NCI-H748 (cell line): ENCODE measurements around the gene LAMTOR1.
"Not testable (repeated sequence)": the region's sequence is repeated elsewhere in the genome, so short reads cannot be mapped to it uniquely, and the experiment has no call there.

Source experiments
- DNase-seq: peaks from one replicate; lab custom pipeline; 2025; ENCODE audit not compliant: unreplicated experiment; lab: John Stamatoyannopoulos, UW

Gene LAMTOR1

DNA sequence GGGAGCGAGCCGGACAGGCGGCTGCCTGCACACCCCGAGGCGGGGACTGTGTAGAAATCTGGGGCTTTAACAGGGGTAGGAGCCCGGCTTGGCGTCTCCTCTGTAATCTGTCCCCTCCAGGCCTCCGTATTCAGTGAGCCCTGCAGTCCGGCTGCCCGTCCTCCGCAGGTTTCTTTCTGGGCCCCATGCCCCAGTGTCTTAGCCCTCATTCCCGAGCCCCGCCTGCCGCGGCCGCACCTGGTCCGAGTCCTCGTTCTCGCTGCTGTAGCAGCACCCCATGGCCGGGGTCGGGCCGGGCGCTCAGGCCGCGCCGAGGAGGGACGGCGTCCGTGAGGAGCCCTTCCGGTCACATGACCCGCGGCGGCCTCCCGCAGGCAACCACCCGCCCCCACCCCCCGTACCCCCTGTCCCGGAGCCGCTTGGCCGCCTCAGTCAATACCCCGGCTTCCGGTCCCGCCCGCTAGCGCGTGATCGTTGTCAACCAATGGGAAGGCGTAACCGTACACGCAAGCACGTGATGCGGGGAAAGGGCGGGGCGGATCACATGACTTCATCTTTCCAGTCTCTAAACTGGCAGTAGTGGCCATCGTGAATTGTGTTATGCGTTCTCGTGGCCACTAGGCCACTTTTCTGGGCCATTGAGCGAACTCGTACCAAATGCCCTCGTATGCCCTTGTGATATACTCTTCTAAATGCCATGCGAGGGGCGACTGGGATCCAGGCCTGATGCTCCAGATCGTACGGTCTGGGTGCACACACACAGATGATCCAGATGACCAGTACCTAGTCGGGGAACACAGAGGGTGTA, at the start of gene LAMTOR1:
LAMTOR1 (minus strand) TSS at position 352 of the 808 bp plus-strand sequence; CDS start at position 279, 73 bp downstream.
- DNase-seq, result peak; percentile 99

DNA sequence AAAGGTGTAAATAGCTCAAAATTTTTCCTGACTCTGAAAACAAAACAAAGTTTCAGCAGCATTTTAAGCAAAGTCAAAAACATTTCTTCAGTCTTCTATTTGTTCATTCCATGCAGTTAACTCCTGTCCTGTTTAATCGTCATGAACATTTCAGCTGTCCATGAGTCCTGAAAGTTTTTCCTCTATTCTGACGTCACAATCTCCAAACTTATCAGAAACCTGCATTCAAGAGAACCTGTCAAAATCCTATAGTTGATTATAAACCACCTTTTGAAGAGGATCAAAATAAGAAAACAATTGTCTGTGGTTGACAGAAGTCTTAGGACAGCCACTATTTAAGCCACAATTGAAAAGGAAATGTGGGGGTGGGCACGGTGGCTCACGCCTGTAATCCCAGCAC, 47.8 kb upstream of the LAMTOR1 start:
- DNase-seq, result no peak

DNA sequence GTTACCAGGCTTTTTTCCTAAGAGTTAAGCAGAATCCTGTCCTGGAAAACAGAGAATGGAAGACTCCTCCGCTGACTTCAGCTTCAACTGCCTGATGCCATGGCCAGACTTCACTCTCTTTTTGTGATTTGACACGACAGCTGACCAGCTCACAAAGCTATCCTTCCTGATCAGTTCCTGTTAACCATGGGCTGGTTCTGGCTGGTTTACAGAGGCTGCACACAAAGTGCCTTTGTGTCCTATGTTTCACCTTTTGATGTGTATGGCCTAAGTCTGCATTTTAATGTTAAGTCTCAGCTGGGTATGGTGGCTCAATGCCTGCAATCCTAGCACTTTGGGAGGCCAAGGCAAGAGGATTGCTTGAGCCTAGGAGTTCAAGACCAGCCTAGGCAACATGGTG, 43.5 kb upstream of the LAMTOR1 start:
- no peak for DNase-seq

DNA sequence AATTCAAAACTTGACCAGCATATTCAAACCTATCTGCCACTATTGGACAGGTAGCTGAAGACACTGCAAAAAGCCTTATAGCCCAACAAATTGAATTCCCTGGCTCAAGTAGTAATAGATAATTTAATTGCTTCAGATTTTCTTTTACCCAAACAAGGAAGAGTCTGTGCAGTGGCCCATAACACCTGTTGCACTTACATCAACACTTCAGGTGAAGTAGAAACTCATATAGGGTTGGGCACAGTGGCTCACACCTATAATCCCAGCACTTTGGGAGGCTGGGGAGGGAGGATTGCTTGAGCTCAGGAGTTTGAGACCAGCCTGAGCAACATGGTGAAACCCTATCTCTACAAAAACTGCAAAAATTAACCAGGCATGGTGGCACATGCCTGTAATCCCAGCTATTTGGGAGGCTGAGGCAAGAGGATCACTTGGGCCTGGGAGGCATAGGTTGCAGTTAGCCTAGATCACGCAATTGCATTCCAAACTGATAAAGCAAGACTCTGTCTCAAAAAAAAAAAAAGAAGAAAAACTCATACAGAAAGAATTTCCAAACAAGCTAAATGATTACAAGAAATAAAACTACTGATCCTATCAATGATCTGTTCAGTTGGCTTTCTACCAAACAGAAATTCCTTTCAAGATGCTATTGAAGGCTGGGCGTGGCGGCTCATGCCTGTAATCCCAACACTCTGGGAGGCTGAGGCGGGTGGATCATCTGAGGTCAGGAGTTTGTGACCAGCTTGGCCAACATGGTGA, 41.9 kb upstream of the LAMTOR1 start:
- no peak for DNase-seq

DNA sequence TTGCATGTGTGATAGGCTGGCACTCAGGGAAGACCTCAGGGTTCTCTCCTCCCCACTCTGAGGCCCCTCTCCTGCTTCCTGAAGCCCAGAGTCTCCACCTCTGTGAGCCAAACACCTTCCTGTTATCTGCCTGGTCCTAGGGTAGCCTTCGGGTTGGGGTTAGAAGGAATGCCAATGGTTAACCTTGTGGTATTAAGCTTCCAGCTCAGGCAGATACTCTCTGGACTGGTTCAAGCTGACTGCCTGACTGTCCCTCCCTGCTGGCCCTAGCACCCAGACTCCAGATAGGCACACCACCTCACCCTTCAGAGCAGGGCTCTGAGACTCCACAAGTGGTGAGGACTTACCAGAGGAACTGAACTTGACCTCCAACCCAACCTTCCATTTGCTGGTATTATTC, 39.4 kb upstream of the LAMTOR1 start:
- DNase-seq, result not testable (repeated sequence)

DNA sequence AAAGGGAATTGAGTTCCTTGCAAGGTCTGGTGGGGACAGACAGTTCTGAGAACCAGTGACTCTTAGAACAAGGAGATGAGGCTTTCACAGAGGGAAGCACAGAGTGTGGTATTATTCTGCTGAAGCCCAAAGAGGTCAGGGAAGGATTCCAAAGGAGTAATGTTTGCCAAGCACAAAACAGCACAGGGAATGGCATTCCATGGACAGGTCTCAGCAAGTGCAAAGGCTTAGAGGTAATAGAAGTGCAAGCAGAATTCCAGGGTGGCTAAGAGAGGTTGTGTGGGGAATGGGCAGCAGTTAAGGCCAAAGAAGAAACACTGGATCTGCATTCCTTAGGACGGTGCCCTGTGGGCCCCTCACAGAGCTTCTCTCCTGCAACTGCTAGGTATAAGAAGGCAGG, 39.0 kb upstream of the LAMTOR1 start:
- DNase-seq, result not testable (repeated sequence)

DNA sequence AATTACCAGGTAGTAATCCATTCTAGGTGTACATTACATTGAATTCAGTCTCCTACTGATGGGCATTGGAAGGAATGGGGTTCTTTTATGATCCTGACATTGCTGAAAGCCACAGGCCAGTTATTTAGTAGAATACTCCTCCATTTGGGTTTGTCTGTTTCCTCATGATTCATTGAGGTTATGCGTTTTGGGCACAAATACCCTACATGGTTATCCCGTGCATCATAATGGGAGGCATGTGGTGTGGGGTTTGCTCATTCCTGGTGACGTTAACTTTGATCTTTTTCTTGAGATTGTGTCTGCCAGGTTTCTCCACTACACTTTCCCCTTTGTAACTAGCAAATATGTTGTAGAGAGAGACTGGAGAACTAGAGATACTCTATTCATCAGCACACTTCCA, 38.0 kb upstream of the LAMTOR1 start:
- no peak for DNase-seq

DNA sequence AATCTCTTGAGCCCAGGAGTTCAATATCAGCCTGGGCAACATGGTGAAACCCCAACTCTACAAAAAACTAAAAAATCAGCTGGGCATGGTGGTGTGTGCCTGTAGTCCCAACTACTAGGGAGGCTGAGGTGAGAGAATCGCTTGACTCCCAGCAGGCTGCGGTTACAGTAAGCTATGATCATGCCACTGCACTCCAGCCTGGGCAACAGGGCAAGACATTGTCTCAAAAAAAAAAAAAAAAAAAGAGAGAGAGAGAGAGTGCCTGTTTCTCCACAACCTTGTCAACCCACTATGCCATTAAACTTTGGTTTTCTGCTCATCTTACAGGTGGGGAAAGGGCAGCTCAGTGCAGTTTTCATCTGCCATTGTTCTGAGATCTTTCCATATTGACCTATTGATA, 37.6 kb upstream of the LAMTOR1 start:
- DNase-seq, result no peak

DNA sequence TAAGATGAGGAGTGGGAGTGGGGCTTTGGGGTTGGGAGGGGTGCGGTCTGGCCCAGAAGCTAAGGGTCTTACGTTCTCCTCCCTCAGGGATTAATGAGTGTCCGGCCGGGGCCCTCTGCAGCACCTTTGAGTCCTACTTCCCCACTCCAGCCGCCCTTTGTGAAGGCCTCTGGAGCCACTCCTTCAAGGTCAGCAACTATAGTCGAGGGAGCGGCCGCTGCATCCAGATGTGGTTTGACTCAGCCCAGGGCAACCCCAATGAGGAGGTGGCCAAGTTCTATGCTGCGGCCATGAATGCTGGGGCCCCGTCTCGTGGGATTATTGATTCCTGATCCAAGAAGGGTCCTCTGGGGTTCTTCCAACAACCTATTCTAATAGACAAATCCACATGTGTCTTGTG, 36.4 kb upstream of the LAMTOR1 start:
- no peak for DNase-seq

DNA sequence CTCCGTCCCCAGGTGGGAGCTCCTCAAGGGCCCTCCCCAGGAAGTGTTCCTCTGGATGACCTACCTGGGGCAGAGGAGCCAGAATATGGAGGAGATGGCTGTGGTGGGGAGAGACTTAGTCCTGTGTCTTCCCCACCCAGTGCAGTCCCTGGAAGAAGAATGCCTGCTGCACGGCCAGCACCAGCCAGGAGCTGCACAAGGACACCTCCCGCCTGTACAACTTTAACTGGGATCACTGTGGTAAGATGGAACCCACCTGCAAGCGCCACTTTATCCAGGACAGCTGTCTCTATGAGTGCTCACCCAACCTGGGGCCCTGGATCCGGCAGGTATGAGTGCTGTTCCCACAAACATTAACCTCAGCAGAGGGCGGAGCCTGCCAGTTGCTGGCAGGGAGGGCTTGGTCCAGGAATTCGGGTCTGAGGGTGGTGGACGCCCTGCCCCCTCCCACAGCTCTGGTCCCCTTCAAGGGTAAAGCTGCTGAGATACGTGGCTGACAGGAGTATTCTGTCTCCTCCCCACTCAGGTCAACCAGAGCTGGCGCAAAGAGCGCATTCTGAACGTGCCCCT, 35.8 kb upstream of the LAMTOR1 start:
- no peak for DNase-seq

DNA sequence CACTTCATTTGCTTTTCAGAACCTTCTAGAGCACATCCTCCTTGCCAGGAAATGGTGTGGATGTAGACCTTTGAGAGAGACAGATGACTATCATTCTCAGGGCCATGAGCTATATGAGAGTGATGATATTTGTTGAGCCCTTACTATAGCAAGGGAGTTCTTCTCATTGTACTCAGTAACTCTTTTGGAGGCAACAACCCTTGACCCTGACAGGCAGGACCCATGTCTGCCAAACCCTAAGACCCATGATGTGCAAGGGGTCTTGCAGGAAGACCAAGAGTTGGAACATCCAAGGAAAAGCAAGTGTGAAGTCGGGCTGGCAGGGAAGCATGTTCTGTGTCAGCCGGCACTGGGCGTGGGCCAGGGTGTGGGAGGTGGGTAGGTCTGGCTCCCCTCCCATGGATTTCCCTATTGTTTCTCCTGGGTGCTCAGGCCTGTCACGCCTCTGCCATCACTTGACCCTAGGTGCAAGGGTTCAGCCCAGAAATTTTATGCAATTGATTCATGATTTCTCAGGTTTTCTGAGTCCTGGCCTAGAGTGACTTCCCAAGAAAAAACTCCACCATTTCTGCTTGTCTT, 33.7 kb upstream of the LAMTOR1 start:
- DNase-seq, result no peak

DNA sequence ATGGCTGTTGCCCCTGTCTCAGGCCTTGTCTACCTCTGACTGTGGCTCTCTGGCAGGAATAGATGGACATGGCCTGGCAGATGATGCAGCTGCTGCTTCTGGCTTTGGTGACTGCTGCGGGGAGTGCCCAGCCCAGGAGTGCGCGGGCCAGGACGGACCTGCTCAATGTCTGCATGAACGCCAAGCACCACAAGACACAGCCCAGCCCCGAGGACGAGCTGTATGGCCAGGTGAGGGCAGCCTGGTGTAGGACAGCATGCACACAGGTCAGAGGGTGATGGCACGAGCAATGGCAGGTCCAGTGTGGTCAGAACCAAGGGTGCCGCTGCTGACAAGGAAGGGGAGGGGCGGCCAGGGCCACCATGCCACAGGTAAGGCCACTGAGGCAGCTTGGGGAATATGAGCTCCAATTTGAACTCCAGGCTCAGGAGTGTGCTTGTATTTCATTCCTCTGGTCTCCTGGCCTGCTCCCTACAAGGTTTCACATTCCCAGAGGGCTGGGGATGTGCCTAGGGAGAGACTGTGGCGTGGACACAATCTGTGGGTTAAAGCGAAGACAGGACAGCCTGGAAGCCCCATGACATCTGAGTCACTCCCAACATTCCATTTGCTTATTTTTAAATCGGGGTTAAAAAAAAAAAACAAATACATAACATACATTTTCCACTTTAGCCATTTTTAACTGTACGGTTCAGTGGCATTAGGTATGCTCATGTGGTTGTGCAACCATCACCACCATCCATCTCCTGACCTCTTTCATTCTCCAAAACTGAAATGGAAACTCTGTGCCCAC, 33.0 kb upstream of the LAMTOR1 start:
- no peak for DNase-seq

DNA sequence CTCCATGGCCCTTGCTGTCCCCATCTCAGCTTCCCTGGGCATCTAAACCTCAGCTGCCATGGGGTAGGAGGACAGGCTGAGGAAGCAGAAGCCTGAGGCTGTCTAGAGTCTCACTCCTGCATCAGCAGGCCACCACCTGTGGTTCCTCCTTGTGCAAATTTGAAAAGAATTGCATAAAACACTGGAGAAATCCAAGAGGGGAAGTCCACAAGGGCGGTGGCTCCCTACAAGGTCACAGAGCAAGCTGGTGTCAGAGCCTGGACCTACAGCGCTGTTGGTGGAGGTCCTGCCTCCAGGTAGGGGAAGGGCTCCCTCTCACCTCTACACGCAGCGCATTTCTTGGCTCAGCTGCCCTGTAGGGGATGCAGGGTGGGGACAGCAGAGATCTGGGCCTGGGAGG, 32.4 kb upstream of the LAMTOR1 start, which contains the start of gene FOLR3:
FOLR3 (plus strand) TSS at position 253 of the 400 bp plus-strand sequence. CDS start 228 bp downstream, outside the sequence.
- DNase-seq, result not testable (repeated sequence)

DNA sequence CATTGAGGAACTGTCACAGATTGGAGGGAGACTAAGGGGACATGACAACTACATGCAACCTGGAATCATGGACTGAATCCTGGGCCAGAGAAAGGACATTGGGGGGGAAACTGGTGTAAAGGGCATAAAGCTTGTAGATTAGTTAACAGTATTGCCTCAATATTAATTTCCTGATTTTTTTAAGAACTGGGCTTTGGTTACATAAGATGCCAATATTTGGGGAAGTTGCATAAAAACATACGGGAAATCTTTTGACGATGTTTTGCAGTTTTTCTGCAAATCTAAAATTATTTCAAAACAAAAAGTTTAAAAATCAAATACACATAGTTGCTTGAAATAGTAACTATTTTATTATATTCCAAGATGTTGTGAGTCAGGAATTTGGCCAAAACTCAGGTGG, 29.5 kb upstream of the LAMTOR1 start:
- no peak for DNase-seq

DNA sequence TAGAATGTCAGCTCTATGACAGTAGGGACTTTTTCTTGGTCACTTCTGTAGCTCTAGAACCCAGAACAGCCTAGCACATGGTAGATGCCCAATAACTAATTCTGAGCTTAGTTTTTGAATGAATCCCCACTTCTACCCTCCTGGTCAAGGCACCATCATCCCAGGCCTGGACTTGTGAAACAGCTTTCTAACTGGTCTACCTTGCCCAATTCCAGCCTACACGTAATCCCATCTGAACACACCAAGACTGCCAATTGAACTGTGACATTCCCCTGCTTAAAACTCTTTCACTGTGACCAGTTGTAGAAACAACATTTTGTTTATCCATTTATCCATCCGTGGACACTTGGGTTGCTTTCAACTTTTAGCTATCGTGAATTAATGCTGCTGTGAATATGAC, 26.3 kb upstream of the LAMTOR1 start:
- no peak for DNase-seq

DNA sequence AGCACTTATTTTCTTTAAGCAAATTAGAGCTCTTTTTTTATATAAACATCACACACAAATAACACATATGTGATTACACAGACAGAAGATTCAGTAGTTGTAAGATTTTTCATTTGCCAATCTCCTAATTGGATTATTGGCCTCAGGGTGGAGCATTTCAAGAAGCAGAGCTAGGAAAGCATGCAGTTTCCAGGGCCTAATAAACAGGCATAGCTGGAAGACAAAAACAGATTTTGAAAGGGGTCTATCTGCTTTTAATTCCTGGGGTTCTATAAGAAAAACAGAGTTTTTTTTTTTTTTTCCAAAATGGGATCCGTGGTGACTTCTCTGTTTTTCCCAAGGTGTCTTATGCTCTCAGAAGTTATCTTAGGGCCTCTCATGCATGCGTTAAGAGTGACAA, 24.8 kb upstream of the LAMTOR1 start:
- DNase-seq, result no peak

DNA sequence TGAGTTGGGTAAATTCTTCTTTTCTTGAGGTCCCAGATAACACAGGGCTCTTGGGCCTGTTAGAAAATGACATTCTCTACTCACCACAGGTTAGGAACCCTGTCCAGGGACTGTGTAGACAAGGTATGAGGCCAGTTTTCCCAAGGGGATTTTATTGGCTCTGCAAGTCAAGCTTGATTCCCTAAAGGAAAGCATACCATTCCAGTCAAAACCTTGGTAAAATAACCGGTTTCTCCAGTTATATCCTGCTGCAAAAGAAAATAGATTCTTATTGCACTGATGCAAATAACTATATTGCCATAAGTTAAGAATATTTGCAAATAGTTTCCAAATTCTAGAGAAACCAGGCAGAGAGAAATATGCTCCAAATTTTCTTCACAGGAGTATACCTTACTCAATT, 22.9 kb upstream of the LAMTOR1 start:
- DNase-seq, result no peak

DNA sequence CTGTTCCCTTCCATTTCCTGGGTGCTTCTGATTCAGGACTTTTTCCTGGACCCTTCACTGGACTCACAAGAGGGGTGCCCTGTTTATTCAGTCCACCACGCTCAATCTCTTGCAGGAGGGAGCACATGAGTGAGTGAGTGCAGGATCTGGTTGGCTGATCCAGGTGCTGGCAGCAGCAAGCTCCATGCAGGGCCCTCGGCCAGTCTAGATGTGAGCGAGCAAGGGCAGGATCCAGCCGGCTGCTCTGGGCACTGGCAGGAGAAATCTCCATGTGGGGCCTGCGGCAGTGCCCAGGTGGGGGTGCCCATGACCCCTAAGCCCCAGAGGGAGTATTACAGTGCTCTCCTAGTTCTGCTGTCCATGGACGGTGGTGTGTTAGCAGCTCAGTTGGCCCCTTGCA, 20.9 kb upstream of the LAMTOR1 start:
- DNase-seq, result no peak

DNA sequence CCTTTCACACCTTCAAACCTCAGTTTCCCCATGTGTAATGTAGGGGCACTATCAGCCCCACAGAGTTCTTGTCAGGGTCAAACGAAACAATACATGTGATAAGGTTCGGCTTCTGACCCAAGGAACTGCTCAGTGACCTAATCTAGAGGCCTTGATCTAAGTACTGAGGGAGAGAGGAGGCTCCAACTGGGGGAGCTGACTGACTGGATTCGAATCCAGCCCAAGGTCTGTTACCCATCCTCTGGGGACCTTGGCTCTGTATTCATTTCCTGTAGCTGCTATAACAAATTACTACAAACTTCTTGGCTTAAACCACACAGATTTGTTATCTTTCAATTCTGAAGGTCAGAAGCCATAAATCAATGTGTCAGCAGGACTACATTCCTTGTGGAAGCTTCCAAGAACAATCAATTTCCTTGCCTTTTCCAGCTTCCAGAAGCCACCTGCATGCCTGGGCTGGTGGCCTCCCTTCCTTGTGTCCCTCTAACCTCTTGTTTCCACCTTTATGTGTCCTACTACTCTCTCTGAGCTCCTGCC, 20.1 kb upstream of the LAMTOR1 start:
- no peak for DNase-seq

DNA sequence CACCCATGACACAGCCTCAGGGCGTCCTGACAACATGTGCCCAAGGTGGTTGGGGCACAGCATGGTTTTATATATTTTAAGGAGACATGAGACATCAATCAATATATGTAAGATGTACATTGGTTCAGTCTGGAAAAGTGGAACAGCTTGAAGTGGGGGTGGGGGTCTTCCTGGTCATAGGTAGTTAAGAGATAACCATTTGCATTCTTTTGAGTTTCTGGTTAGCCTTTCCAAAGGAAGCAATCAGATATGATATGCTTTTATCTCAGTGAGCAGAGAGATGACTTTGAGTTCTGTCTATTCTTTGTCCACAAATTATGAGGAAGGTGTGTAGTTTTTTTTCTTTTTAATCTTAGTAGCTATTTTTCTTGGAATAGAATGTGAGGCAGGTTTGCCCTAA, 19.5 kb upstream of the LAMTOR1 start:
- DNase-seq, result no peak

DNA sequence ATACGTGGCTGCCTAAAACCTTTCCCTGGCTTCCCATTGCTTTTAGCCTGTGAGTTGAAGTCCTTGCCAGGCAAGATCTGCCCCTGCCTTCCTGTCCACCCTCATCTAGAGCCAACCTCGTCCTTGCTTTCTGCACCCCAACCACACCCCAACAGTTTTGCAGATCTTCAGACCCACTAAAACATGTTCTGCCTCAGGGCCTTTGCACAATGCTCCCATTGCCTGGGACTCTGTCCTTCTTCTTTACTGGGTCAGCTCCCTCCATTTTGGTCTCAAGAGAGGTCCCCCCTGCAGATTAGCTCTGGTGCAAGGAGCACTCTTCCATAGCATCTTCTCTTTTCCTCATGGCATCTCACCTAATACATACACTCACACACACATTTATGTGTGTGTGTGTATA, 17.8 kb upstream of the LAMTOR1 start:
- no peak for DNase-seq
